NT2/D1 (cell line): ENCODE results near the gene DPM3.

Source experiments
- SUZ12 ChIP-seq: IDR thresholded peaks from 2 replicates; pipeline ENCODE4 v1.6.1; 2011; ENCODE audit not compliant: insufficient read length, insufficient read depth; ENCODE audit errors: extremely low read depth
- ZNF274 ChIP-seq: IDR thresholded peaks from 2 replicates; pipeline ENCODE4 v1.6.1; 2011; ENCODE audit warnings: mild to moderate bottlenecking, low read depth, low read length

- no peak for TF ChIP-seq ZNF274
- TF ChIP-seq SUZ12: no peak
These were observed 35.1 kb upstream of the DPM3 start for GRCh38 chr1:155175281-155175926.
